WTC11 (cell line): ENCODE measurements around the gene SUGP2.

Source experiments
- CREM ChIP-seq: sonication (generic); formaldehyde crosslinking; IDR thresholded peaks from 2 replicates; pipeline ENCODE4 v1.8.1; 2022; ENCODE audit warnings: mild to moderate bottlenecking, missing genetic modification reagents, moderate library complexity
- SP1 ChIP-seq: sonication (generic); formaldehyde crosslinking; conservative IDR thresholded peaks from 2 replicates; pipeline ENCODE4 v1.8.1; 2022; ENCODE audit warnings: missing genetic modification reagents
- TP53 ChIP-seq: sonication (generic); formaldehyde crosslinking; IDR thresholded peaks from 2 replicates; pipeline ENCODE4 v1.8.1; 2023; ENCODE audit warnings: mild to moderate bottlenecking, missing genetic modification reagents

DNA sequence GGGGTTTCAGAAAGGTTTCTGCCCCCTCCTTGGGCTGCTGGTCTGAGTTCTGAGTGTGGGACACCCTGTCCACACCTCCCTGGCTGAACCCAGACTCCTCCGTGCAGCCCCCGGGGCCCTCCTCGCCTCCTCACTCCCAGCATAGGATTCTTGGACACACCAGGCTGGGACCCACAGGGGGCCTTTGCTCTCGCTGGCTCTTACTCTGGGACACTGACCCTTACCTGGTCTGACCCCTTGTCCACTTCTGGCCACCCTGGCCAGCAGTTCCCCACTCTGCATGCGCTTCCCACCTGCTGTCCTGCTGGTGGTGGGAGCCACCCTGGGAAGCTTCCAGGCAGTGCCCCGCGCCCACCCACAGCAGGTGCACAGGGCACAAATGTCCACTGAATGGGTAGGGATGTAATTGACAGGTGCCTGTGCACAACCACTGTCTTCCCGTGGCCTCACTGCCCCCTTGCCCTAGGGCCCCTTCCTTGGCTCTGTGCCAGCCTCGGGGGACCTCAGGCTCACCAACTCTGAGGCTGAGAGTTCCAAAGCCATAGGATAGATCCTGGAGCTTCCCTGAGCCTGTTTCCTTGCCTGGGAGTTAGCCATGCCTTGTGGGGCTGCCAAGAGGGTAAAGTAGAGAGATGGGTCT, 23.4 kb upstream of the SUGP2 start:
- TF ChIP-seq TP53 (CRISPR knock-in tag) (no peak), CREM (CRISPR knock-in tag) (no peak), SP1 (CRISPR knock-in tag) (no peak)
